ENCODE data around the gene COL23A1. TPM values are rescaled to one million over a fixed set of nuclear protein-coding genes. Genes with fewer than 3 reads are reported as not detected.
"Not testable (repeated sequence)": the region's sequence is repeated elsewhere in the genome, so short reads cannot be mapped to it uniquely, and the experiment has no call there.

The COL23A1 gene
- total RNA-seq, 2 donors from 2014 or later: 0.14 to 0.20 TPM

DNA sequence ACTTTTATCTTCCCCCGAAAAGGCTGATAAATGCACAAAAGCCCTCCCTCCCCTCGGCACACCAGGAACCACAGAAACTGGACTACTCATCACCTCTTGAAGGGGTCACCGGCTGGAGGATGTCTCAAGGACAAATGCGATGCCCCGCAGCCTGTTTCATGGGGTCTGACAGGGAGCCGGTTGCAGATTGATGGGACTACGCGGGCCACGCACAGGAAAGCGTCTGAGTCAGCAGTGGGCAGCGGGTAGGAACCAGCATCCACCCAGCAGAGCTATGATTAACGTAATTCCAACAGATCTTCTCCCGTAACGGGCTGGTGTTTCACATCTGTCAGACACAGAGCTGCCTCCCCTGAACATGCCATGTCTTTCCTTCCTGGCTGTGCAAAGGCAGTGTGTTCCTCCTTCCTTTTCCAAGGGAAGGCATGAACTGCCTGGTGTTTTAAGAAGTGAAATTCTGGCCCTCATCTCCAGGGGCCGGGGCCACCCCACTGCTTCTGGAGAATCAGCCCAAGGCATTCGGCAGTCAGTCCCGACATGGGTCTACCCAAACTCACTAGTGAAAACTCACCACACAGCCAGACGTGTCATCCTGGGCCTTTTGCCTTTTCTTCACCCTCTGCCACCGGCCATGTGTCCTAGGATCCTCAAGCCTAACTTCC is 213.1 kb downstream of the COL23A1 start:
- no peaks in the 10 kb centered on the region for H3K36me3 Mint-ChIP-seq
- no peak for ATAC-seq

DNA sequence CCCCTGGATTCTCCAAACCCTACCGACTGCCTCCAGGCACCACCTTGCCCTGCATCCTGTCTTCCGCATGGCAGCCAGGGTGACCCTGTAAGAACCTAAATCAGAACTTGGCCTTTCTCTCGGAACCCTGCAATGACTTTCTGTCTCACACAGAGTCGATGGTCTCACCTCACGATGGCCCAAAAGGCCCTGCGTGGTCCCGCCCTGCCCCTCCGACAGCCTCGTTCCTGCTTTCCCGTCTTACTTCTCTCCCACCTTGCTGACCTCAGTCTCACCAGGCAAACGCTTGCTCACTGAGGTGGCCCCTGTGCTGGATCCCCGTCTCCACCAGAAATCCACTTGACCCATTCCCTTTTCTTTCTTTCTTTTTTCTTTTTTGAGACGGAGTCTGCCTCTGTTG is 214.8 kb downstream of the COL23A1 start:
- no peak for ATAC-seq
- DNase-seq (ENCODE audit: low spot score in 2 of 2): no peak
- H3K9me3 Mint-ChIP-seq: no peaks in the 10 kb centered on the region
- no peak overlapping the region for H3K27ac Mint-ChIP-seq
- H3K36me3 Mint-ChIP-seq: no peaks in the 10 kb centered on the region

More for the DNA sequence above, 213.1 kb downstream of the COL23A1 start:
- DNase-seq (ENCODE audit: low spot score in 2 of 2): no peak
- Mint-ChIP-seq H3K27ac (no peak overlapping the region), H3K9me3 (no peaks in the 10 kb centered on the region)

DNA sequence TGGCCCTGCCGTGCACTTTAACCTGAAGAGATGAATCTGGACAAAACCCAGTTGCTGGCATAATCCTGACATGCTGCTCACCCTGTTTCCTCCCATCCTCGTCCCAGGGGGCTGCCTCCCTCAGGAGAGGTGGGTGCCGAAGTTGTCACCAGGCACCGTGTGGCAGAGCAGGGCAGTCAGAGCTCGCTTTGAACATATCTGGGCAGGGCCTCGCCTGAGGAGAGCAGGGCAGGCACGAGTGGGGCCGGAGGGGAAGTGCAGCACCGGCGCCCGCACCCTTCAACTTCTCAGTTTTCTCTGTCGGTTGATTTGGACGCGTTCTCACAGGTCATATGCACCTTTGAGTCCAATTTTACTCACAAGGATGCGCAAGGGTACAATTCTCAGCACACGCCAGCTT is 216.5 kb downstream of the COL23A1 start:
- Mint-ChIP-seq H3K36me3 (no peaks in the 10 kb centered on the region), H3K27ac (no peak overlapping the region)

DNA sequence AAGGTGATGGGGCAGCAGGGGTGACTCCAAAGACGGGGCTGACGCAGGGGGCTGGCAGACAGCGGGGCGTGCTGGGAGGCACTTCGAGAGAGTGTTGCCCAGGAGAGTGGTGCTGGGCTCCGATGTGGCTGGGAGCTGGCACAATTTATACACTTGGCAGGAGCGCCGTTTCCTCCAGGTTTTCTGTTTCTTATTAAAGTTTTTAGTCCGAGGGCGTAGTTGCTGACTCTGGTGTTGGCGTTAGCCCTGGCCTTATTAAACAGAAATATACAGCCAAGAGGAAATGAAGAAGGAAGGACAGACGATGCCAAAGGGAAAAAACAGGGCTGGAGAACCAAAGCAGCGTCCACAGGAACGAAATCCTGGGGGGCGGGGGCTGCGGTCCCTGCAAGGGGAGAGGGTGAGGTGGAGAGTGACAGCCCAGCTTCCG is 218.0 kb downstream of the COL23A1 start:
- no peak for ATAC-seq
- no peak overlapping the region for H3K27ac Mint-ChIP-seq

More for the DNA sequence above, 216.5 kb downstream of the COL23A1 start:
- DNase-seq (ENCODE audit: low spot score in 2 of 2) (no peak), ATAC-seq (no peak)
- no peaks in the 10 kb centered on the region for H3K9me3 Mint-ChIP-seq

DNA sequence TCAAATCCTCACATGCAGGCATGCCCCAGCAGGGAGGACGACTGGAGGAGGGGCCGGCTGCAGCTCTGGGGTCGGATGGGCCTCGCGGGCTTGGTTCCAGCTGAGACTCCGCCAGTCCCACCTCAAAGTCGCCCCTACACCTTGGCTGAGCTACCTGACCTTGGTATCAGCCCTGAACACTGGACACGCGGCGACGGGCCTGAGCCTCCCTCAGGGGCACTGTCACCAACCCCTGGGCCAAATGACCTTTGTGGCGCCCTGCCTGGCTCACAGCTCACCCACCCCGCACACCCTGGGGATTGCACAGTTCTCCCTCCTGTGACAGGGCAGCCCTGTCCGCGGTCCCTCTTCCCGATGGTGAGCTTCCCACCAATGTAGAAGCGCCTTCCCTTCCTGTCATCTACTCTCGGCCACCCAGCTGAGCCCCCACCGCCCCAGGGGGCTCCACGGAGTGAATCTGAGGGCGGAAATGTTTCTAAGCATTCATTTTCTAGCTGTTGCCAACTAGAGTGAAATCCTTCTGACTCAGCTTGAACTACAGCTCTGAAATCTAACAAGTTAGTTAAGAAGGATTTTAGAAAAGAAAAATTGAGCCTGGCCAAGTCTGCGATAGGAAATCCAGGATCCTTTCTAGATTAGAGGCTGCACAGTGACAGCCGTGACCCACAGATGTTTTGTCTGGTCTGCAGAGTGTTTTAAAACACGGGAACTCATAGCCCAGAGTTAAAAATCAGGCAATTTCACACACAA is 218.7 kb downstream of the COL23A1 start:
- Mint-ChIP-seq H3K9me3 (no peaks in the 10 kb centered on the region), H3K36me3 (no peaks in the 10 kb centered on the region), H3K27ac (no peak overlapping the region)
- ATAC-seq: no peak
- DNase-seq (ENCODE audit: low spot score in 2 of 2): no peak

More for the DNA sequence above, 218.0 kb downstream of the COL23A1 start:
- Mint-ChIP-seq H3K9me3 (no peaks in the 10 kb centered on the region), H3K36me3 (no peaks in the 10 kb centered on the region)
- DNase-seq (ENCODE audit: low spot score in 2 of 2): no peak

DNA sequence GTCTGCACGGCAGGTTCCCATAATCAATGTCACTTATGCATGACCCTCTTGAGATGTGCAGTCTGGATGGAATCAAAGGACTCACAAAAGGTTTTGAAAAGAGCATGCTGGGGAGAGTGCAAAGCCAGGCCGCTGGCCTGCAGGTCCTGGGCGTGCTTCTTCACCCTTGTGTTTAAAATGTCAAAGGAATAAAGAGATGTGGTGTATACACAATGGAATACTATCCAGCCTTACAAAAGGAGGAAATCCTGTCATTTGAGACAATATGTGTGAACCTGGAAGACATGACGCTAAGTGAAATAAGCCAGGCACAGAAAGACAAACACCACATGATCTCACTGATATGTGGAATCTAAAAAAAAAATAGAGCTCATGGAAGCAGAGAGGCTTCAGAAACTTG is 220.1 kb downstream of the COL23A1 start:
- Mint-ChIP-seq H3K36me3 (no peaks in the 10 kb centered on the region), H3K9me3 (no peaks in the 10 kb centered on the region), H3K27ac (no peak overlapping the region)
- ATAC-seq: no peak
- DNase-seq (ENCODE audit: low spot score in 2 of 2): no peak

DNA sequence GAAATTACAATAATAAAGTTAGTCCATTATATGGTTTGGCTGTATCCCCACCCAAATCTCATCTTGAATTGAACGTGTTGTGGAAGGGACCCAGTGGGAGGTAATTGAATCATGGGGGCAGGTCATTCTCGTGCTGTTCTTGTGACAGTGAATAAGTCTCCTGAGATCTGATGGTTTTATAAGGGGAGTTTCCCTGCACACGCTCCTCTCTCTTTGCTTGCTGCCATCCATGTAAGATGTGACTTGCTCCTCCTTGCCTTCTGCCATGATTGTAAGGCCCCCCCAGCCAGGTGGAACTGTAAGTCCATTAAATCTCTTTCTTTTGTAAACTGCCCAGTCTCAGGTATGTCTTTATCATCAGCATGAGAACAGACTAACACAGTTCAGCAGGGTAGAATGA is 220.7 kb downstream of the COL23A1 start:
- H3K27ac Mint-ChIP-seq; H3K9me3 Mint-ChIP-seq; ATAC-seq; DNase-seq (ENCODE audit: low spot score in 2 of 2); H3K36me3 Mint-ChIP-seq: not testable (repeated sequence)

DNA sequence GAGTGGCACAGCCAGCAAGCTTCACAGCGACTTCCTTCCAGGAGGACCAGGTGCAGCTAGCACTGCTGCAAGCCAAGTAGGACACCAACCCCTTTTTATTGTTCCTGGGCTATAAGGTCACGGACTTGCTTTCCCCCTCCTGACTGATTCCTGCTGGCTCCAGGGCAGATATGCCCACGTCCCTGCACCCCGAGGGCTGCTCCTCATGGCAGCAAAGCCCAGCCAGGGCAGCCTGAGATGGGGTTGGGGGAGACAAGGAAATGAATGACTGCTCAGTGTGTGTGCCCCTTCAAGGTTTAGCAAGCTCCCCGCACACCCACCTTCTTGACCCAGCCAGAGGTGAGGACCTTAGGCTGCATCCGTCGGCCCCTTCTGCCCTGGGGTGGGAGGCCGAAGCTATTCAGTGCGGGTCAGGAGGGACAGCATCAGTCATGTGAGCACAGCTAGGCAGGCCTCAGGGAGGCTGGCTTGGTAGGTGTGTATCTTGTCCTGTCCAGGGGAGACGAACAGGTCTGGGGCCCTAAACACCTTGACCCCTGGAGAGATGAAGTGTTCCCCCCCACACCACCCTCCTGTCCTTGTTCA is 221.4 kb downstream of the COL23A1 start:
- H3K27ac Mint-ChIP-seq: no peak overlapping the region
- H3K9me3 Mint-ChIP-seq: no peaks in the 10 kb centered on the region
- DNase-seq (ENCODE audit: low spot score in 2 of 2): no peak
- H3K36me3 Mint-ChIP-seq: no peaks in the 10 kb centered on the region
- ATAC-seq: no peak

DNA sequence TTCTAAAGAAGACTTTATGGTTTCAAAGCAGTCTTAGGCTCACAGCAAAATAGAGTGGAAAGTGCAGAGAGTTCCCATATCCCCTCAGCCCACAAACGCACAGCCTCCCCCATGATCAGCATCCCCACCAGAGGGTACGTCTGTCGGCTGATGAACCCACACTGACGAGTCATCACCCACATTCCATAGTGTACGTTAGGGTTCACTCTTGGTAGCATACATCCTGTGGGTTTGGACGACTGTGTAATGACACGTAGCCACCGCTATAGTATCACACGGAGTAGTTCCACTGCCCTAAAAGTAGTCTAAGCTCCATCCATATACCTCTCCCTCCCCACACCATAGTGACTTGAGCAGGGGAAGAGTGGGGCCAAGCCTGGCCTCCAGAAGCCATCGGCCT is 221.9 kb downstream of the COL23A1 start:
- DNase-seq (ENCODE audit: low spot score in 2 of 2): no peak
- Mint-ChIP-seq H3K36me3 (no peaks in the 10 kb centered on the region), H3K27ac (no peak overlapping the region), H3K9me3 (no peaks in the 10 kb centered on the region)
- no peak for ATAC-seq

DNA sequence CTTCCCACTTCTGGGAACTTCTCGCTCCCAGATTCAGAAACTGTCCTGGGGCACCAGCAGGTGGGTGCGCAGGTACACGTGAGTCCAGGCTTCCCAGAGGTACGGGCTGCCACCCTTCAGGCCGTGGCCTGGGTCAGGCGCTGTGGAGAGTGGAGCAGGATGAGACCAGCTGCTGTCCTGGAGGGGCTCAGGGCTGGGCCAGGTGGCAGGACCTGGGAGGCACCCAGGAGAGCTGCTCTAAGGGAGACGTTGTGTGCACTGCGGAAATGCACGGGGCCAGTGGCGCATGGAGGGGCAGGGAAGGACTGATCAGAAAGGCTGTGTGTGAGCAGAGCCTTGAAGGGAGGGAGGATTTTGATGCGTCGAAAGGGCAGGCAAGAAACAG is 222.5 kb downstream of the COL23A1 start:
- H3K9me3 Mint-ChIP-seq: no peaks in the 10 kb centered on the region
- no peaks in the 10 kb centered on the region for H3K36me3 Mint-ChIP-seq
- DNase-seq (ENCODE audit: low spot score in 2 of 2): no peak
- ATAC-seq: no peak
- no peak overlapping the region for H3K27ac Mint-ChIP-seq

DNA sequence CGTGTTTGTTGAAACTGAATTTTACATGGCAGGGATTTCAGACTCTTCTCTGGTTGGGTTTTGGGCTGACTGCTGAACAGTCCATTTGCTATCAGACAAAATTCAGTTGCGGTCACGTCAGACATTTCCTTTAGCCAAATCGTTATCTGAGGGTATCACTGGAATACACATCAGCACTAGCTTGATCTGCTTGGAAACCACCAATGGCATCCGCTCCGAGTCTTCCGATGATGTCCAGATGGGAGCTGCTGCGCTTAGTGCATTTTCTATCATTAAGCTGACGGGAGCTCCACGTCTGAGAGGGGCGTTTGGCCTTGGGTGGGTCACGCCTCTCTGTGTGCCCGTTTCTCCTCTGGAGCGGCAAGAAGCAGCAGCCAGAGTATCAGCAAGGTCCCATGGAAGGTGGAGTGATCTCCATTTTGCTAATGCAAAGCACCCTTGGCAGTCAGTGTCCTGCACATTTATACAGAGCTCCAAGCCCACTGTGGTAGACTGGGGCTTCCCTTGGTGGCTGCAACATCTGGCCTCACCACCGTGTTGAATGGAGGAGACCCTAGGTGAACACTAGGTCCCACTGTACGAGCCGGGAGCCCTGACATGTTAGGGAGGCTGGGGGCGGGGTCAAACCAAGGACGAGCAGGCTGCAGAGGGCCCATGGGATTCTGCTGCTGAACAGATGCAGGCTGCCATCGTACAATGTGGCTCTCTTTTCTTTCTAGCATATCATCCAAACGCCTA is 223.0 kb downstream of the COL23A1 start:
- no peak for DNase-seq (ENCODE audit: low spot score in 2 of 2)
- Mint-ChIP-seq H3K27ac (no peak overlapping the region), H3K9me3 (no peaks in the 10 kb centered on the region), H3K36me3 (no peaks in the 10 kb centered on the region)
- ATAC-seq: no peak

DNA sequence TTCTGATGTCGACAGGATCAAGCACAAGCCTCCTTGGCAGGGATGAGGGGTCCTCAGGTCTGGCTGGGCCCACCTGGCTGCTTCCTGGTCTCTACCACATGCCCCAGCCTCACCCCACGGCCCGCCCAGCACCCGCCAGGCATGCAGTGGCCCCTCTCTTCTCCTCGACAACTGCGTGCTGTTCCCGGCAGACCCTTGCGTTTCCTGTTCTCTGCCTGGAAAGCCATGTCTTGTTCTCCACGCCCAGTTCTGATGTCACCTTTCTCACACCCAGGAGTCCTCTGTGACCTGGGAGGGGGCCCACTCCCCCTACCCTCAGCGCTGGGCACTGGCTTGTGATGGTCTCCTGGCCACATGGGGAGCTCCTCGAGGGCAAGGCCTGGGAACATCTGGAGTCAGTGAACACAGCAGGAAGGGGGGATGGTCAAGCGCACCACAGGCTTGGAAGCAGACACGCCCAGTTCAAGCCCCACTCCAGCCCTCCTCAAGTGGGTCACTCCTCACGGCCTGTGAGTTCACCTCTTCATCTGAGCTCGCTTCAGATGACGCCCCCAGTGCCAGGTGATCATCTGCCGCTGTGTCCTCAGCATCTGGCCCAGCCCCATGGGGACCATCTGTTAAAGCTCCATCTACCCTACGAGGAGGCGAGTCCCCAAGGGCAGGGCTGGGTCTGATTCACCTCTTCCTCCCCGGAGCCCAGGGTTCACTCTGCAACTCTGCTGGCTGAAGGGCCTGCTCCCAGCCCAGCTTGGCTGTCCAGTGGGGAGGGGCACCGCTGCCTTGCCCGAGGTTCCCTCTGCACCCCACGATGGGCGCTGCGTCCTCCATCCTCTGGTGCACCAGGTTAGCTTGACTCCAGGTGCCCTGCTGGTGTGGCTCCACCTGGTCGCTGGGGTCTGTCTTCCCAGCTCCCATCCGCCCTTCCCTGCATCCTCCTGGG is 224.4 kb downstream of the COL23A1 start:
- ATAC-seq: no peak
- Mint-ChIP-seq H3K36me3 (no peaks in the 10 kb centered on the region), H3K9me3 (no peaks in the 10 kb centered on the region), H3K27ac (peak overlapping the region; percentile 37 to 42)
- no peak for DNase-seq (ENCODE audit: low spot score in 2 of 2)

DNA sequence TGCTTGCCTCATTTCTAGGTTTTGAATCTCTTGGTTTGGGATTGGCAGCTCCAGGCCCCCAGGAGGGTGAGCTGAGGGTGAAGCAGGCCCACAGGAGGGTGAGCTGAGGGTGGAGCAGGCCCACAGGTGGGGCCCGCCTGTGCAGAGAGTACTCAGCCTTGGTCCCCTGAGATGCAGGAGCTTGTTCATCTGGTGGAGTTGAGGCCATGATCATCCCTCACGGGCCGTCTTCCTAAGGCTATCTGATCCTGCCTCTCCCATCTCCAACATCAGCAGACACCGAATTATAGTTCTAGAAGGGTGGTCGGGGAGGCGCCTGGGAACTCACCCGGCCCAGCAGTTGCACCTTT is 225.9 kb downstream of the COL23A1 start:
- DNase-seq (ENCODE audit: low spot score in 2 of 2) (no peak), ATAC-seq (no peak)
- no peak overlapping the region for H3K27ac Mint-ChIP-seq
- H3K9me3 Mint-ChIP-seq: no peaks in the 10 kb centered on the region
- no peaks in the 10 kb centered on the region for H3K36me3 Mint-ChIP-seq

DNA sequence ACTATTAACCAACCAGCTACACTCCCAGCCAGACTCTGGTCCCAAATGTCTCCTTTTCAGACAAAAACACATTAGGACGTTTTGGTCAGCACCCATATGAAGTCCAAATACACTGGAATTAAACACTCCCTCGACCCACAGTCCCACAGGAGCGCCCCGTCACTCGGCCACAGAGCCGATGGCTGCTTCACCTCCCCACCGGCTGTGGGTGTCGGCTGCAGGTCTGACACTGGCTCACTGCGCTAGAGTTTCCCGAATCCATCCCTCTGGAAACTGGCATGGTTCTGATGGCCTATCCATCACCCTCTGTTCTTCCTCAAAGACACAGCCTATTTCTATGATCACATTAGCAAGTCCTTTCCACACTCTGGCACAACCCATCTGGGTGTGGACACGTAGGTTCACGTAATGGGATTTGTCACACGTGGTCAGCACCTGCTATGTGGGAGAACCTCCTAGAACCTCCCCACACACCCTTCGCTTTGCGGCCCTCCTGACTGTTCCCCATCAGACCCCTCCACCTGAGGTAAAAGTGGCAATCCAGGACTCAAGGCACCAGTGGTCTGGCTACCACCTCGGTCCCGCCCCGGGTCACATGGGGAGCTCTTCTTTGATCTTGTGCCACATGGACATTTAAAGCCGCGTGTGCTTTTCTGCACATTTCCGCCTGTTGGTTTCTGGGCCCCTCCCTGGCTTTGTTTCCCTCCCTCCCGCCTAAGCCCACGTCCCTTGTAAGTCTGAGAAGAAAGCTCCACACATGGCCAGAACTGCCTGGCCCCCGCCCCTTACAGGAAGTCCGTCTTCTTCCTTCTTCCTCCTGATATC is 226.5 kb downstream of the COL23A1 start:
- ATAC-seq: no peak
- Mint-ChIP-seq H3K27ac (no peak overlapping the region), H3K9me3 (no peaks in the 10 kb centered on the region), H3K36me3 (no peaks in the 10 kb centered on the region)
- no peak for DNase-seq (ENCODE audit: low spot score in 2 of 2)

DNA sequence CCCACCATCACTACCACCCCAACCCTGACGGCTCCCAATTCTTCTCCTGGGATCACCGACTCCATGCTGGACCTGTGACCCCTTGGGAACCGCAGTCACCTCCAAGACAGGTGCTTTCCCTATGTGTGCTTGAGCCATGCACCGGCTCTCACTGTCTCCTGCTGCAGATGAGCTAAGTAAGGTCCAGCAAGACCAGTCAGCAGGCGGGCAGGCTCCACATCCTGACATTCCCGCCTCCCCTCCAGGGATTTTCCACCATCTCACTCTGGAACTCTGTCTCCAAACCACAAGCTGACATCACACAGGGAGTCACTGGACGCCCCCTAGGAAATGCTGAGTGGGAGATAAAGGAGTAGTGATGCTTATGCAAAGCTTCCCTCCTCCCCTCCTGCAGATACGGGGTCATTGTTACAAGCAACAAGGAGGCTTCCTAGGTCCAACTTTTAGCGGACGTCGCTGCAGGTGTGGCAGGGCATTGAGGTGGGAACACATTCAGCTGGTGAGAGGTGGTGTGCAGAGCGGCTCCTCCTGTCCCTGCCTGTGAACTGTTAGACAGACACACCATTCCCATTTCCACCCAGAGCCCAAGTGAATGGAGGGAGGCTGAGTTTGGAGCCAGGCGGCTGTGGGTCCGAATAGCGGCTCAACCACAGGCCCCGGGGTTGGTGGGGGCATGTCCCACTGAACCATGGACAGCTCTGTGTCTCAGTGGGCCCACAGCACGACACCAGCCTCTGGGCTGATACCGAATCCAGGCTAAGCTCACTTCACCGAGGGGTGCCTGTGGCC is 228.3 kb downstream of the COL23A1 start:
- Mint-ChIP-seq H3K36me3 (no peaks in the 10 kb centered on the region), H3K27ac (no peak overlapping the region), H3K9me3 (peaks cover 8 to 9% of the 10 kb centered on the region in 2 donors)
- ATAC-seq: no peak
- DNase-seq (ENCODE audit: low spot score in 2 of 2): no peak

Data from activated naive CD4-positive, alpha-beta T cell treated with anti-CD3 and anti-CD28 coated beads, Interleukin-2, amount 50 U/mL, for 72 hours (primary cell).